Lung (tissue), 12 donors: Measurements from ENCODE around the gene SP1. TPM values are rescaled to one million over a fixed set of nuclear protein-coding genes. Genes with fewer than 3 reads are reported as not detected.
"Not testable (repeated sequence)": the region's sequence is repeated elsewhere in the genome, so short reads cannot be mapped to it uniquely, and the experiment has no call there.

ENCODE experiments used
- ATAC-seq: fragments of 200-7000 bp; cut with Tn5 transposase; one replicate; pipeline ENCODE4 v1.9.1; 2020; ENCODE audit warnings: moderate number of reproducible peaks; ENCODE audit not compliant: insufficient read depth, low FRiP score
- DNase-seq, 3 donors: peaks; one replicate each; pipeline ENCODE4 v3.0.0-alpha.2; 2013 to 2017
- H3K27ac ChIP-seq, 2 donors: one replicate each; pipeline ENCODE4 v1.5.1; 2013; ENCODE audit warnings: mild to moderate bottlenecking in 2 of 2, moderate library complexity in 2 of 2, control low read depth in 1 of 2, inconsistent platforms in 1 of 2, low read depth in 1 of 2, low read length in 1 of 2
- H3K27me3 ChIP-seq, 3 donors: one replicate each; pipeline ENCODE4 v1.5.1; 2013; ENCODE audit warnings: low read length in 2 of 3; ENCODE audit not compliant: control insufficient read depth in 3 of 3, insufficient read depth in 3 of 3
- H3K36me3 ChIP-seq, 4 donors: one replicate each; pipeline ENCODE4 v1.5.1; 2013; ENCODE audit warnings: low read length in 4 of 4, mild to moderate bottlenecking in 1 of 4, moderate library complexity in 1 of 4; ENCODE audit not compliant: control insufficient read depth in 4 of 4, insufficient read depth in 4 of 4
- H3K4me1 ChIP-seq, 5 donors: one replicate each; pipeline ENCODE4 v1.5.1; 2013; ENCODE audit warnings: low read length in 5 of 5, mild to moderate bottlenecking in 2 of 5, moderate library complexity in 1 of 5; ENCODE audit not compliant: control insufficient read depth in 5 of 5, insufficient read depth in 5 of 5
- H3K4me3 ChIP-seq: one replicate; pipeline ENCODE4 v1.5.1; 2013; ENCODE audit warnings: mild to moderate bottlenecking, control low read depth, moderate library complexity
- H3K9ac ChIP-seq, 2 donors: one replicate each; pipeline ENCODE4 v1.5.1; 2013; ENCODE audit warnings: low read length in 2 of 2, control low read depth in 1 of 2; ENCODE audit not compliant: insufficient read depth in 1 of 2
- H3K9me3 ChIP-seq, 4 donors: one replicate each; pipeline ENCODE4 v1.5.1; 2013; ENCODE audit warnings: low read length in 3 of 4, mild to moderate bottlenecking in 1 of 4, moderate library complexity in 1 of 4; ENCODE audit not compliant: control insufficient read depth in 4 of 4, insufficient read depth in 3 of 4
- CTCF ChIP-seq: IDR thresholded peaks from 2 replicates; pipeline ENCODE4 v1.5.1; 2012; ENCODE audit warnings: mild to moderate bottlenecking; ENCODE audit errors: control extremely low read depth, extremely low read depth
- WGBS, 2 donors: extraction: QIAGEN DNeasy Blood & Tissue Kit; methylation state at CpG; one replicate each; pipeline ENCODE4 v1.1.7; 2013; 5-methylcytosine and 5-hydroxymethylcytosine counted together
- polyA plus RNA-seq, 2 donors: library from polyadenylated mRNA; stranded (reverse); fragments of 200-250 nt; gene quantifications; one replicate each; pipeline ENCODE4 v1.2.1, GENCODE V29; 2013
- total RNA-seq, 2 donors: library from RNA; depleted of rRNA in 1 of 2; stranded (reverse); fragments of >200 nt in 1 of 2; gene quantifications; one replicate each; pipeline ENCODE4 v1.2.1, GENCODE V29; 2014 to 2021
- donor health status: control.
- donor health status: control.
- donor health status: Bipolar disorder and iron deficiency.
- donor health status: healthy.
- donor health status: DM: yes; HTN: yes; CAD: no.

The SP1 gene
- total and polyA plus RNA-seq, 4 donors: 16.2 to 72.2 (median 47.5) TPM

DNA sequence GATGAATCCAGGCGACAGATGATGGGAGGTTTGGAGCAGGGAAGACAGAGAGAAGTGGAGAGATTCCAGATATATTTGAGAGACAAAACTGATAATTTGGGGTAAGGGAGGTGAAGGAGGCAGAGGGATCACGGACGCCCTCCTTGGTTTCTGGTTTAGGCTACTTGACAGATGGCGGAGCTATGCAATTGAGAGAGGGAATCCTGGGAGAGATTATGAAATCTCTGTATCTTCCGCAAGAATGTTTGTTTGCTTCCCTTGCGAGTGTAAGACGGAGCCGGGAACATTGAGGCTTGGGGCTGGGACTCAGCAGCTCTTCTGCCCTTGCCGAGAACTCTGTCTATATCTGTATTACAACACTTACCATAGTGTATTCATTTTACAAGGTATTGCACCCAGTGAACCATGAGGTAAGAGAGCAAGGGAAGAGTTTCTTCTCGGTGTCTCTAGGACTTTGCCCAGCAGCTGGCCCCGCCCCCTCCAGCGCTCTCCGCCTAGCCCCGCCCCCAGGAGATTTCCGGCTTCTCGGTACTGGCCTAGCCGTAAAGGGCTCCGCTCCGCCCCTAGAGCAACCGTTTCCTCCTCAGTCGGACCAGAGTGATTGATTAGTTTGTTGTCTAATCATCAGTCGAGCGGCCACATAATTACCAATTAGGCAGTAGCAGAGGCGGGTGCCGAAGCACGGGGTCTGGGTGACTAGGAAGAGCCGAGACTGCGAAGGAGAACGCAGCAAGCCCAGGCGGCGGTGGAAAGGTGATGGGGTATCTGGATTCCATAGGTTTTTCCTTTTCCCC, 61.3 kb downstream of the SP1 start, which contains the start of gene PRR13:
PRR13 (plus strand) TSS at position 695 of the 794 bp plus-strand sequence. CDS start 981 bp downstream, outside the sequence.
- peak; percentile 98 for ATAC-seq

GRCh38 chr12:53443955-53444354, 64.0 kb downstream of the SP1 start:
- H3K27ac ChIP-seq: no peak overlapping the region
- ATAC-seq (no peak), DNase-seq (no peak)
- TF ChIP-seq CTCF: no peak
- no peaks in the 10 kb centered on the region for H3K27me3 ChIP-seq
- H3K4me3 ChIP-seq: no peak overlapping the region
- H3K36me3 ChIP-seq: peaks cover 3 to 16% (median 6%) of the 10 kb centered on the region in 4 donors
- 89 to 92% methylated on average over 4 of the region's 4 CpGs for WGBS, 2 donors
- H3K9me3 ChIP-seq: no peaks in the 10 kb centered on the region
- H3K4me1 ChIP-seq: peaks cover 4 to 12% (median 4%) of the 10 kb centered on the region in 5 donors
- H3K9ac ChIP-seq: no peak overlapping the region

More for the DNA sequence above, 61.3 kb downstream of the SP1 start, which contains the start of gene PRR13:
- Histone ChIP-seq H3K4me1 (peaks cover 4 to 12% (median 4%) of the 10 kb centered on the region in 5 donors), H3K27me3 (no peaks in the 10 kb centered on the region), H3K36me3 (peaks cover 0 to 11% (median 3%) of the 10 kb centered on the region in 4 donors), H3K9ac (peak within 1 kb of the TSS; percentile 53 to 94), H3K9me3 (no peaks in the 10 kb centered on the region), H3K27ac (peak within 1 kb of the TSS; percentile 91 to 95), H3K4me3 (peak within 1 kb of the TSS; percentile 83)
- WGBS, 2 donors: 1% methylated on average over 31 of the region's 31 CpGs
- peak; percentile 99 to 100 (median 99) for DNase-seq
- TF ChIP-seq CTCF: no peak

DNA sequence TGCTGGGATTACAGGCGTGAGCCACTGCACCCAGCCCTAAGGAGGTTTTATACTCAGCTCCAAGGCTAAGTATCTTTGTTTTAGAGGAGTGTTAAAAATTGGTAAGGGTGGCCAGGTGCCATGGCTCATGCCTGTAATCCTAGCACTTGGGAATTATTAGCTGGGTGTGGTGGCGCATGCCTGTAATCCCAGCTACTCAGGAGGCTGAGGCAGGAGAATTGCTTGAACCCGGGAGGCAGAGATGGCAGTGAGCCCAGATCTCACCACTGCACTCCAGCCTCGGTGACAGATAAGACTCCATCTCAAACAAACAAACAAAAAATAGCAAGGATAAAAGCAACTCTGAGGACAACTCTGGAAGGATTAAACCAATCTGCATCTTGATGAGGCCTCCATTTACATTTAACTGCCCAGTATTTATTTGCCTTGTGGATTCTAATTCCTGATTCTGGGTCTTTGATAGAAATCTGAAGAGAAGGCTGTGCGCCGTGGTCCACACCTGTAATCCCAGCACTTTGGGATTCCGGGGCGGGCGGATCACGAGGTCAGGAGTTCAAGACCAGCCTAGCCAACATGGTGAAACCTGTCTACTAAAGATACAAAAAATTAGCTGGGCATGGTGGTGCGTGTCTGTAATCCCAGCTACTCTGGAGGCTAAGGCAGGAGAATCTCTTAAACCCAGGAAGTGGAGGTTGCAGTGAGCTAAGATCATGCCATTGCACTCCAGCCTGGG, 64.8 kb downstream of the SP1 start:
- not testable (repeated sequence) for H3K4me3 ChIP-seq, H3K27me3 ChIP-seq, H3K9ac ChIP-seq, ATAC-seq, H3K9me3 ChIP-seq, DNase-seq
- Histone ChIP-seq H3K4me1 (peaks cover 4 to 12% (median 4%) of the 10 kb centered on the region in 5 donors), H3K36me3 (peaks cover 3 to 16% (median 6%) of the 10 kb centered on the region in 4 donors), H3K27ac (peak overlapping the region in 1 of 2 donors; percentile 22)
- WGBS, 2 donors: 86 to 94% methylated on average over 11 of the region's 11 CpGs

DNA sequence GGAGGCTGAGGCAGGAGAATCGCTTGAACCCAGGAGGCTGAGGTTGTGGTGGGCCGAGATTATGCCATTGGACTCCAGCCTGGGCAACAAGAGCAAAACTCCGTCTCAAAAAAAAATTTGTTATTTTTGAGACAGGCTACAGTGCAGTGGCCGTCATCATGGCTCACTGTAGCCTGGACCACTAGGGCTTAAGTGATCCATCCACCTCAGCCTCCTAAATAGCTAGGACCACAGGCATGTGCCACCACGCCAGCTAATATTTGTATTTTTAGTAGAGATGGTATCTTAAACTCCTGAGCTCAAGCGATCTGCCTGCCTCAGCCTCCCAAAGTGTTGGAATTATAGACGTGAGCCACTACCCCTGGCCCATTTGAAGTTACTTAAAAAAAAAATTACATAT, 71.0 kb downstream of the SP1 start:
- TF ChIP-seq CTCF: no peak
- DNase-seq: no peak
- Histone ChIP-seq H3K27me3 (no peaks in the 10 kb centered on the region), H3K9me3 (no peaks in the 10 kb centered on the region), H3K9ac (no peak overlapping the region), H3K4me1 (peaks cover 0 to 17% (median 12%) of the 10 kb centered on the region in 5 donors), H3K36me3 (peaks cover 13 to 22% (median 17%) of the 10 kb centered on the region in 4 donors), H3K27ac (no peak overlapping the region), H3K4me3 (no peak overlapping the region)
- 93 to 96% methylated on average over 7 of the region's 7 CpGs for WGBS, 2 donors
- ATAC-seq: no peak
